Measurements from ENCODE around the gene BICD1. TPM values are rescaled to one million over a fixed set of nuclear protein-coding genes. Genes with fewer than 3 reads are reported as not detected.

The BICD1 gene
- total RNA-seq, 1 donor from 2014 or later: 38.6 TPM

DNA sequence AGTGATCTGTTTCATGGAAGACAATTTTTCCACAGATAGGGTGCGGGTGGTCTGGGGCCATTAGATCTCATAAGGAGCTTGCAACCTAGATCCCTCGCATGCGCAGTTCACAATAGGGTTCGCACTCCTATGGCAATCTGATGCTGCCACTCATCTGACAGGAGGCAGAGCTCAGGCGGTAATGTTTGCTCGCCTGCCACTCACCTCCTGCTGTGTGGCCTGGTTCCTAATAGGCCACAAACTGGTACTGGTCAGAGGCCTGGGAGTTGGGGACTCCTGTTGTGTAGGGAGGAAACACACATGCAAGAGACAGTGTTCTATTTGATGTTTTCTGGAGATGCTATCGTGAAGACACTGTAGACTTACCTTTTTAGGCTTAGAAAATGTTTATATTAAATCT, 215.7 kb downstream of the BICD1 start:
- Mint-ChIP-seq H3K4me3 (no peak overlapping the region), H3K4me1 (no peaks in the 10 kb centered on the region), H3K36me3 (peaks cover 3% of the 10 kb centered on the region), H3K27ac (no peak overlapping the region), H3K27me3 (ENCODE audit: low read depth) (no peaks in the 10 kb centered on the region), H3K9me3 (no peaks in the 10 kb centered on the region)
- no peak for DNase-seq (ENCODE audit: low spot score in 2 of 2, unreplicated experiment in 2 of 2)
- TF ChIP-seq, protein P1, sequence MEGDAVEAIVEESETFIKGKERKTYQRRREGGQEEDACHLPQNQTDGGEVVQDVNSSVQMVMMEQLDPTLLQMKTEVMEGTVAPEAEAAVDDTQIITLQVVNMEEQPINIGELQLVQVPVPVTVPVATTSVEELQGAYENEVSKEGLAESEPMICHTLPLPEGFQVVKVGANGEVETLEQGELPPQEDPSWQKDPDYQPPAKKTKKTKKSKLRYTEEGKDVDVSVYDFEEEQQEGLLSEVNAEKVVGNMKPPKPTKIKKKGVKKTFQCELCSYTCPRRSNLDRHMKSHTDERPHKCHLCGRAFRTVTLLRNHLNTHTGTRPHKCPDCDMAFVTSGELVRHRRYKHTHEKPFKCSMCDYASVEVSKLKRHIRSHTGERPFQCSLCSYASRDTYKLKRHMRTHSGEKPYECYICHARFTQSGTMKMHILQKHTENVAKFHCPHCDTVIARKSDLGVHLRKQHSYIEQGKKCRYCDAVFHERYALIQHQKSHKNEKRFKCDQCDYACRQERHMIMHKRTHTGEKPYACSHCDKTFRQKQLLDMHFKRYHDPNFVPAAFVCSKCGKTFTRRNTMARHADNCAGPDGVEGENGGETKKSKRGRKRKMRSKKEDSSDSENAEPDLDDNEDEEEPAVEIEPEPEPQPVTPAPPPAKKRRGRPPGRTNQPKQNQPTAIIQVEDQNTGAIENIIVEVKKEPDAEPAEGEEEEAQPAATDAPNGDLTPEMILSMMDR (IDR thresholded peaks at IDR 0.05; ENCODE audit: unreplicated experiment): no peak

DNA sequence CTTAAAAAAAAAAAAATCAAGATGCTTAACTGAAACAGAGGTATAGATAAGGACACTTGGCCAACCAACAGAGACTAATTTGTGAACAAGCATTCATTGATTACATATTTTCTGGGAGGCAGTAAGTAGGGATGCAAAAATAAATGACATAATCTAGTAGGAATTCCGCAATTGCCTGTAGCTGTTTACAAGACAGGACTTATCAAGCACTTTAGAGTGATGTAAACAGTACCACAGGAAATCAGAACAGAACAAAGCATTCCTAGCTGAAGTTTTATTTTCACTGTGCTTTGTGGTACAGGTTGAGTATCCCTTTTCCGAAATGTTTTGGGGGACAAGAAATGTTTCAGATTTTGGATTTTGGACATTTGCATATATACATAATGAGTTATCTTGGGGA, 224.5 kb downstream of the BICD1 start:
- no peaks in the 10 kb centered on the region for H3K4me1 Mint-ChIP-seq
- peaks cover 17% of the 10 kb centered on the region for H3K36me3 Mint-ChIP-seq
- TF ChIP-seq, protein P1 (IDR thresholded peaks at IDR 0.05; ENCODE audit: unreplicated experiment): no peak
- H3K27me3 Mint-ChIP-seq (ENCODE audit: low read depth): no peaks in the 10 kb centered on the region
- H3K9me3 Mint-ChIP-seq: no peaks in the 10 kb centered on the region
- no peak overlapping the region for H3K4me3 Mint-ChIP-seq
- no peak for DNase-seq (ENCODE audit: low spot score in 2 of 2, unreplicated experiment in 2 of 2)
- H3K27ac Mint-ChIP-seq: no peak overlapping the region

DNA sequence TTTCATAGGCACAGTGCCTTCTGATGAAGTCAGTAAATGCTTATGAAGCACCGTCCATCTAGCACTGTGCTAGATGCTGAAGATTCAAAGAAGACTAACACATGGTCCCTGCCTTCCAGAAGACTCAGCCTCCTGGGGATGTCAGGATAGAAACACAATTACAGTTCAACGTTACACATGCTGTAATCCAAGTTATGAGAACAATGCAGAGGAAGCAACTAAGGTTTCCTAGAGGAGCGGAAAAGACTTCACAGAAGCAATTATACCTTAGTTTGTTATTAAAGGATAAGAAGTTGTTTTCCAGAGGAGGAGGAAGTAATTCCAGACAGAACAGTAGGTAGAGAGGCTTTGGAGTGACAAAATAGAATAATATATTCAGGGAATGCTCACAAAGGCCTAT, 225.8 kb downstream of the BICD1 start:
- TF ChIP-seq, protein P1 (IDR thresholded peaks at IDR 0.05; ENCODE audit: unreplicated experiment): no peak
- Mint-ChIP-seq H3K4me3 (no peak overlapping the region), H3K27me3 (ENCODE audit: low read depth) (no peaks in the 10 kb centered on the region), H3K4me1 (no peaks in the 10 kb centered on the region), H3K36me3 (peaks cover 16% of the 10 kb centered on the region), H3K27ac (no peak overlapping the region), H3K9me3 (no peaks in the 10 kb centered on the region)
- no peak for DNase-seq (ENCODE audit: low spot score in 2 of 2, unreplicated experiment in 2 of 2)

DNA sequence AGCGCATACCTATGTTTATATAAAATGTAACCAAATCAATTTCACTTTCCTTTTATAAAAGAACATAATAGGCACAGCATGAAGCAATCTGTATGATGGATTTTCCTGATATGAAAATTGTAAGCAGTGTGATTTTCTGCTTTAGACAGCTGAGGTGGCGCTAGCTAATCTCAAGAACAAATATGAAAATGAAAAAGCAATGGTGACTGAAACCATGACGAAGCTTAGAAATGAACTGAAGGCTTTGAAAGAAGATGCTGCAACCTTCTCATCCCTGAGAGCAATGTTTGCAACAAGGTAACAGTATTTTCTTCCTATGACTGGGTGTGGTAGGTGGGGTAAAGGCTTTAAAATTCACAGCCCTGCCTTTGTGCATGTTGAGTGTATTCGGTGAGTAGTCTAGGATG, 227.7 kb downstream of the BICD1 start:
- peaks cover 14% of the 10 kb centered on the region for H3K36me3 Mint-ChIP-seq

DNA sequence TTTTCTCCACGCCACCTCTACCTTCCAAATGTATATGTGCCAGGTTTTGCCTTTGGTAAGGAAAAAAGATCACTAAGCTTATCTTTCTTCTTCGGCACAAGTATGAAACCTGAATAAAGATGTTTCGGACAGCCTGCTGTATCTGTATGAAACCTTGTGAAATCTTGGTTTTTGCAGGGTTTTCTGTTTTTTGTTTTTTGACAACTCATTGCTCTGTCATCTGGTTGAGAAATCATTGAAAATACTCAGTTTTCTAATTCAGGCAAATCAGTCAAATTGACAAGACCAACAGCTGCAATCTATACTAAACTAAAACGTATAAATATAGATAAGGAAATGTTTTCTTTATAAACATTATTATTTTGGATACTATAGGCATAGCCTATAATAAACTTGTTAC, 229.6 kb downstream of the BICD1 start:
- Mint-ChIP-seq H3K9me3 (no peaks in the 10 kb centered on the region), H3K36me3 (peaks cover 18% of the 10 kb centered on the region), H3K4me1 (no peaks in the 10 kb centered on the region), H3K4me3 (no peak overlapping the region), H3K27ac (no peak overlapping the region), H3K27me3 (ENCODE audit: low read depth) (no peaks in the 10 kb centered on the region)
- TF ChIP-seq, protein P1 (IDR thresholded peaks at IDR 0.05; ENCODE audit: unreplicated experiment): no peak
- DNase-seq (ENCODE audit: low spot score in 2 of 2, unreplicated experiment in 2 of 2): no peak

More for the DNA sequence above, 227.7 kb downstream of the BICD1 start:
- DNase-seq (ENCODE audit: low spot score in 2 of 2, unreplicated experiment in 2 of 2): no peak
- Mint-ChIP-seq H3K27ac (no peak overlapping the region), H3K4me1 (no peaks in the 10 kb centered on the region), H3K4me3 (no peak overlapping the region), H3K27me3 (ENCODE audit: low read depth) (no peaks in the 10 kb centered on the region), H3K9me3 (no peaks in the 10 kb centered on the region)
- TF ChIP-seq, protein P1 (IDR thresholded peaks at IDR 0.05; ENCODE audit: unreplicated experiment): no peak

DNA sequence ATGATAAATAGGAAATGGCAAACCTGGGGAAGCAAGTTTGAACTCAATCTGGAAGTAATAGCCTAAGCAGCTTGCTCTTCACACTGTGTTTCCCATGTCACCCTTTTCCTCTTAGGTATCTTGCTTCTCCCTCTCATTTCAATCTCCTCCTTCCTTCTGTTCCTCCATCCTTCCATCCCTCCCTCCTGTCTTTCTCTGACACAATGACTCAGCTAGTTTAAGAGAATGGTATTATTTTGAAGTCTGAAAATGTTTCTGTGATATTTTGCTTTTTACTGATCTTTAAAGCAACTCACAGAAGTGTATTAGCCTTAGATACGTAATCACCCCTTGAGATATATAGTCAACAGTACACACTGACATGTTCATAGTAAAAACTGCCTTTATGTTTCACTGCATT, 236.8 kb downstream of the BICD1 start:
- H3K9me3 Mint-ChIP-seq: no peaks in the 10 kb centered on the region
- H3K36me3 Mint-ChIP-seq: peaks cover 11% of the 10 kb centered on the region
- H3K27ac Mint-ChIP-seq: no peak overlapping the region
- H3K4me1 Mint-ChIP-seq: peaks cover 5% of the 10 kb centered on the region
- no peak overlapping the region for H3K4me3 Mint-ChIP-seq
- H3K27me3 Mint-ChIP-seq (ENCODE audit: low read depth): no peaks in the 10 kb centered on the region
- TF ChIP-seq, protein P1 (IDR thresholded peaks at IDR 0.05; ENCODE audit: unreplicated experiment): no peak
- no peak for DNase-seq (ENCODE audit: low spot score in 2 of 2, unreplicated experiment in 2 of 2)
